Ishikawa (cell line): ENCODE measurements around the gene LRFN2.

Source experiments
- CEBPB ChIP-seq: IDR thresholded peaks from 2 replicates; pipeline ENCODE4 v1.6.1; 2012
- CREB1 ChIP-seq: IDR thresholded peaks from 2 replicates; pipeline ENCODE4 v1.6.1; 2012; ENCODE audit warnings: low read depth
- EGR1 ChIP-seq: IDR thresholded peaks from 2 replicates; pipeline ENCODE4 v1.6.1; 2012
- EP300 ChIP-seq: IDR thresholded peaks from 2 replicates; pipeline ENCODE4 v1.6.1; 2012; ENCODE audit warnings: borderline replicate concordance
- FOXM1 ChIP-seq: IDR thresholded peaks from 2 replicates; pipeline ENCODE4 v1.6.1; 2012; ENCODE audit warnings: low read depth, borderline replicate concordance
- NFIC ChIP-seq: IDR thresholded peaks from 2 replicates; pipeline ENCODE4 v1.6.1; 2012
- RAD21 ChIP-seq: IDR thresholded peaks from 2 replicates; pipeline ENCODE4 v1.6.1; 2012; ENCODE audit warnings: low read depth
- TAF1 ChIP-seq: IDR thresholded peaks from 2 replicates; pipeline ENCODE4 v1.6.1; 2012; ENCODE audit warnings: low read depth, mild to moderate bottlenecking
- TCF12 ChIP-seq: IDR thresholded peaks from 2 replicates; pipeline ENCODE4 v1.6.1; 2012; ENCODE audit warnings: low read depth
- TEAD4 ChIP-seq: IDR thresholded peaks from 2 replicates; pipeline ENCODE4 v1.6.1; 2012
- YY1 ChIP-seq: IDR thresholded peaks from 2 replicates; pipeline ENCODE4 v1.6.1; 2012; ENCODE audit warnings: low read depth
- ZBTB7A ChIP-seq: IDR thresholded peaks from 2 replicates; pipeline ENCODE4 v1.6.1; 2012; ENCODE audit warnings: low read depth
- TF ChIP-seq, protein P1 (sequence below): IDR thresholded peaks from 2 replicates; pipeline ENCODE4 v1.6.1; 2012
- TF ChIP-seq, protein P2 (sequence below): IDR thresholded peaks from 2 replicates; pipeline ENCODE4 v1.6.1; 2012
- TF ChIP-seq, protein P3 (sequence below): IDR thresholded peaks from 2 replicates; pipeline ENCODE4 v1.6.1; 2012; ENCODE audit warnings: low read depth, mild to moderate bottlenecking

Gene LRFN2

DNA sequence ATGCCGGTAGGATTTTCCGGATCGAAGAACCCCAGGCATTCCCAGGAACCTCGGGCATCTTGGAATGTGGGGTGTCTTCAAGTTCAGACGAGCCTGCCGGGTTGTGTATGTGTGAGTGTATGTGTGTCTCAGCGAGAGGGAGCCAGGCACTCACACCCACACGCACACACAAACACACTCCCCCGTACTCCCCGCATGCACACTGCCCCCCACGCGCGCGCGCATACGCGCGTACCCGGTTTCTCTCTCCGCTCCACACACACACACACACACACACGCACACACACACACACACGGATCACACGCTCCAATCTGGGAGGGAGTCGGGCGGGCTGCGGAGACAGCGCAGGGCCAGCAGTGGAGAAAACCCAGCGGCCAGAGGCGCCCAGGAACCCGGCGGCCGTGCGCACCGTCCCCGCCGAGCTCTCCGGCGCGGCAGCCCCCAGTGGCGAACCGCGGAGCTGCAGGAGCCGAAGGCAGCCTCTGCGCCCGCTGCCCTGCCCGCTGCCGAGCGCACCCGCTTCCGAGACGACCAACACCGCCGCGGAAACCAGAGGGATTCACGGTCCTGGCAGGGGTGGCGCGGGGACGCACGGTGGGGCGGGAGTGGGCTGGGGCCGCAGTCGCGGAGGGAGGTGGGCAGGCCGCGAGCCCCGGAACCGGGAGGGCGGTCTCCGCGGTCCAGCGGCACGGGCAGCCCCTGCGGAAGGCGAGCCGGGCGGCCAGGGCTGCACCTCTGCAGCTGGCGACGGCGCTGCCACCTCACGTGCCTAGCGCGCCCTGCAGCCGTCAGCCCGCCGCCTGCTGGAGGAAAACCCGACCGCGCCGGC lies at the start of gene LRFN2:
TSS of gene LRFN2 (minus strand) at position 125 of the 830 bp plus-strand sequence.
- TF ChIP-seq EP300 (no peak), RAD21 (peak; percentile 23; the same call in 1 of the 2 replicates)
- TF ChIP-seq, protein P1, sequence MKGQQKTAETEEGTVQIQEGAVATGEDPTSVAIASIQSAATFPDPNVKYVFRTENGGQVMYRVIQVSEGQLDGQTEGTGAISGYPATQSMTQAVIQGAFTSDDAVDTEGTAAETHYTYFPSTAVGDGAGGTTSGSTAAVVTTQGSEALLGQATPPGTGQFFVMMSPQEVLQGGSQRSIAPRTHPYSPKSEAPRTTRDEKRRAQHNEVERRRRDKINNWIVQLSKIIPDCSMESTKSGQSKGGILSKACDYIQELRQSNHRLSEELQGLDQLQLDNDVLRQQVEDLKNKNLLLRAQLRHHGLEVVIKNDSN = peak; percentile 45; the same call in 1 of the 2 replicates
- TF ChIP-seq, protein P2, sequence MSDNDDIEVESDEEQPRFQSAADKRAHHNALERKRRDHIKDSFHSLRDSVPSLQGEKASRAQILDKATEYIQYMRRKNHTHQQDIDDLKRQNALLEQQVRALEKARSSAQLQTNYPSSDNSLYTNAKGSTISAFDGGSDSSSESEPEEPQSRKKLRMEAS = peak; percentile 79

DNA sequence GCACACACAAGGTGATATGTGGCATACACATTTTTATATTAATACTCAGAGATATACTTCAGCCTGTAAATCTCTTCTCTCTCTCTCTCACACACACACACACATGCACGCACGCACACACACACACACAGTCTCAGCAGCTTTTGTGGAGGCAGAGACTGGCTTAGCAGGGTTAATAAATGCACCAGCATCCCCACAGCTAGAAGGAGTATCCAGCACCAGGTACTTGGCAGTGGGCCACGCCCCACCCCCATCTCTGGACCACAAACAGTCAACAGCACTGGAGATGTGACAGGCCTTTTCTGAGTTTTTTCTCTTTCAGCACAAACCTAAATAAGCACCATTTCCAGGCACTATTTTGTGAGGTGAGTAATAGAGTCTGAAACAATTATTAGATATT lies 47.3 kb upstream of the LRFN2 start:
- TF ChIP-seq ZBTB7A (no peak), FOXM1 (no peak), NFIC (no peak; the same call in 1 of the 2 replicates), RAD21 (no peak), EP300 (no peak), TEAD4 (no peak), YY1 (no peak), EGR1 (no peak), TCF12 (no peak)
- TF ChIP-seq, protein P3, sequence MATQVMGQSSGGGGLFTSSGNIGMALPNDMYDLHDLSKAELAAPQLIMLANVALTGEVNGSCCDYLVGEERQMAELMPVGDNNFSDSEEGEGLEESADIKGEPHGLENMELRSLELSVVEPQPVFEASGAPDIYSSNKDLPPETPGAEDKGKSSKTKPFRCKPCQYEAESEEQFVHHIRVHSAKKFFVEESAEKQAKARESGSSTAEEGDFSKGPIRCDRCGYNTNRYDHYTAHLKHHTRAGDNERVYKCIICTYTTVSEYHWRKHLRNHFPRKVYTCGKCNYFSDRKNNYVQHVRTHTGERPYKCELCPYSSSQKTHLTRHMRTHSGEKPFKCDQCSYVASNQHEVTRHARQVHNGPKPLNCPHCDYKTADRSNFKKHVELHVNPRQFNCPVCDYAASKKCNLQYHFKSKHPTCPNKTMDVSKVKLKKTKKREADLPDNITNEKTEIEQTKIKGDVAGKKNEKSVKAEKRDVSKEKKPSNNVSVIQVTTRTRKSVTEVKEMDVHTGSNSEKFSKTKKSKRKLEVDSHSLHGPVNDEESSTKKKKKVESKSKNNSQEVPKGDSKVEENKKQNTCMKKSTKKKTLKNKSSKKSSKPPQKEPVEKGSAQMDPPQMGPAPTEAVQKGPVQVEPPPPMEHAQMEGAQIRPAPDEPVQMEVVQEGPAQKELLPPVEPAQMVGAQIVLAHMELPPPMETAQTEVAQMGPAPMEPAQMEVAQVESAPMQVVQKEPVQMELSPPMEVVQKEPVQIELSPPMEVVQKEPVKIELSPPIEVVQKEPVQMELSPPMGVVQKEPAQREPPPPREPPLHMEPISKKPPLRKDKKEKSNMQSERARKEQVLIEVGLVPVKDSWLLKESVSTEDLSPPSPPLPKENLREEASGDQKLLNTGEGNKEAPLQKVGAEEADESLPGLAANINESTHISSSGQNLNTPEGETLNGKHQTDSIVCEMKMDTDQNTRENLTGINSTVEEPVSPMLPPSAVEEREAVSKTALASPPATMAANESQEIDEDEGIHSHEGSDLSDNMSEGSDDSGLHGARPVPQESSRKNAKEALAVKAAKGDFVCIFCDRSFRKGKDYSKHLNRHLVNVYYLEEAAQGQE = no peak
- TF ChIP-seq, protein P1 = no peak

DNA sequence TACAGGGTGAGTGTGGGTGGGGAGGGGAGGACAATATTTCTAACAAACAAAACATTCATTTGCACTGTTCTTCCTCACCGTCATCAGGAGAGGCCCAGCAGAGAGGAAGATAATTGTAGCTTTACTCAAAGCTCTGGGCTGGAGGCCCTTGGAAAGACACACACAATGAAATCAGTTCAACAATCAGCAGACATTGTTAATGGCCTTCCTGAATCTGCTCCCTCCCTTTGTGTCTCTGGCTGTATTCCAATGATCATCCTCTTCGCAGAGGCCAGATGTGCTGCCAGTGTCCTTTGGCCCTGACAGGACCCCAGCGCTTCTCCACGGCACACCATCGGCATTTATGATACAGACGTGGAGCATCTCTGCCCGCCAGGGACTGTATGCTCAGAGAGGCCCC lies 44.6 kb upstream of the LRFN2 start:
- TF ChIP-seq EP300 = no peak
- TF ChIP-seq TEAD4 = no peak
- no peak for TF ChIP-seq CREB1
- TF ChIP-seq, protein P1 = no peak
- no peak for TF ChIP-seq EGR1

DNA sequence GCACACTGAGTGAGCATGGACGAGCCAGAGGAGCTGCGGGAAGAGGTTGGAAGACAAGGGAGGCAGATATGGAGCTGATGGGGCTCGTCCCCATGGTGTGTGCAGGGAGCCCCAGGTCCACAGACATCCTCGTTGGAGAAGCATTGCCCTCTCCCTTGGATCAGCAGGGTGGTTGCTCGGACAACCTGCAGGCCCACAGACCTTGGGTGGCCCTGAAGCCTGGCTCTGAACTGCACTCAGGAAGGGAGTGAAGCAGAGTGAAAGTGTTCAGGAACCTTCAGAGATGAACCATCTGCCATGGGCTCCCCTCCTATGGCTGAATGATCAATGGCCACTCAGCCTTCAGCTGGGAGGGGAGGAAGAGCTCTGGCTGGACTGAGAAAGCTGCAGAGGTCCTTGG lies 43.3 kb upstream of the LRFN2 start:
- TF ChIP-seq, protein P3 = no peak
- no peak for TF ChIP-seq ZBTB7A
- TF ChIP-seq, protein P1 = no peak
- no peak for TF ChIP-seq TEAD4
- TF ChIP-seq TCF12 = no peak
- no peak for TF ChIP-seq CEBPB
- TF ChIP-seq, protein P2 = no peak
- no peak for TF ChIP-seq NFIC
- TF ChIP-seq EP300 = no peak
- no peak for TF ChIP-seq FOXM1
- TF ChIP-seq TAF1 = no peak
- TF ChIP-seq EGR1 = no peak
- TF ChIP-seq RAD21 = no peak

DNA sequence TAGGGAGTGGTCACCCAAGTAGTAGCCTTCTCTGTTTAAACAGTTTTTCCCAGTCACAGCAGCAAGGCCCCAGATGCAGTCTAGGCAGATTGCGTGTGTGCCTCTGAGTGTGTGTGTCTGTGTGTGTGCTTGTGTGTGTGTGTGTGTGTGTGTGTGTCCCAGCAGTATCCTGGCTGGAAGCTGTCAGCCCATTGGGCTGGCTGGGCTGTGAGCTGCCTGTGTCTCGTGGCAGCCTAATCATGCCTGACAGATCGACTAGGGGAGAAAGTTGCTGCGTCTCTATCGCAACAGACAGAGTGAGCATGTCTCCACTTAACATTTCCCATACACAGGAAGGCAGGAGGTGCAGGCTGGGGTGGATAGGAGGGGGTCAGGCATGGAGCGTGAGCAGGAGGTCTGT lies 42.9 kb upstream of the LRFN2 start:
- TF ChIP-seq TEAD4 (no peak), YY1 (no peak), CEBPB (no peak)
- TF ChIP-seq, protein P1 = no peak
- TF ChIP-seq, protein P2 = no peak
- TF ChIP-seq, protein P3 = no peak
